SK-N-SH (cell line): ENCODE measurements around the gene GRID2IP. TPM values are rescaled to one million over a fixed set of nuclear protein-coding genes. Genes with fewer than 3 reads are reported as not detected.
A peak's percentile ranks its signal among the peaks of the same experiment; 100 is the strongest.

Experiments
- CTCF ChIA-PET: fragments of 300-600, 350-600 bp; formaldehyde crosslinking; extraction: SDS; loops from one replicate; lab custom pipeline; 2021; lab: Yijun Ruan, JAX
- POLR2A ChIA-PET: fragments of 350-600 bp; sonication (Branson Sonifier 250); formaldehyde crosslinking; extraction: SDS; loops from one replicate; lab custom pipeline; 2020; ENCODE audit warnings: antibody characterized with exemption, inconsistent platforms; lab: Yijun Ruan, JAX
- DNase-seq: peaks from one replicate; pipeline ENCODE4 v3.0.0; 2012
- H2AFZ ChIP-seq: fragments of 200-600 bp; sonication (generic); 2 replicates; pipeline ENCODE4 v1.8.1; 2016; ENCODE audit warnings: antibody characterized with exemption, mild to moderate bottlenecking, low read depth
- H3F3A ChIP-seq: fragments of 200-600 bp; sonication (generic); replicated peaks from 2 replicates; pipeline ENCODE3; 2016; ENCODE audit warnings: antibody characterized with exemption, mild to moderate bottlenecking; ENCODE audit not compliant: insufficient read depth
- H3K27ac ChIP-seq, 2 experiments: fragments of 200-500 bp in 1 of 2; fragments of 200-600 bp in 1 of 2; sonication (Bioruptor generic) in 1 of 2; sonication (generic), shearing (Covaris generic) in 1 of 2; 2 replicates each; pipeline versions ENCODE4 v1.5.1 to v1.6.1; 2014 to 2016; ENCODE audit warnings: low read depth in 2 of 2, inconsistent platforms in 1 of 2, low read length in 1 of 2, mild to moderate bottlenecking in 1 of 2, mixed read lengths in 1 of 2
- H3K27me3 ChIP-seq: fragments of 200-600 bp; sonication (generic), shearing (Covaris generic); 2 replicates; pipeline ENCODE4 v1.6.1; 2016; ENCODE audit warnings: mixed run types; ENCODE audit not compliant: insufficient read depth
- H3K36me3 ChIP-seq, 2 experiments: fragments of 200-500 bp in 1 of 2; fragments of 200-600 bp in 1 of 2; sonication (Bioruptor generic) in 1 of 2; sonication (generic) in 1 of 2; replicated peaks in 1 of 2; 2 replicates each; pipeline versions ENCODE3 to v1.5.1; 2014 to 2016; ENCODE audit warnings: low read length in 1 of 2, mild to moderate bottlenecking in 1 of 2; ENCODE audit not compliant: insufficient read depth in 2 of 2, control insufficient read depth in 1 of 2
- H3K4me1 ChIP-seq, 2 experiments: fragments of 200-500 bp in 1 of 2; fragments of 200-600 bp in 1 of 2; sonication (Bioruptor generic) in 1 of 2; sonication (generic), shearing (Covaris generic) in 1 of 2; 2 replicates each; pipeline versions ENCODE4 v1.5.1 to v1.6.1; 2014 to 2016; ENCODE audit warnings: low read depth in 1 of 2, low read length in 1 of 2, mixed run types in 1 of 2; ENCODE audit not compliant: insufficient read depth in 2 of 2, control insufficient read depth in 1 of 2
- H3K4me2 ChIP-seq: fragments of 200-600 bp; sonication (generic), shearing (Covaris generic); 2 replicates; pipeline ENCODE4 v1.6.1; 2017; ENCODE audit warnings: mixed run types
- H3K4me3 ChIP-seq, 2 experiments: fragments of 200-500 bp in 1 of 2; fragments of 200-600 bp in 1 of 2; sonication (Bioruptor generic) in 1 of 2; sonication (generic), shearing (Covaris generic) in 1 of 2; 2 replicates each; pipeline versions ENCODE4 v1.5.1 to v1.8.1; 2014 to 2016; ENCODE audit warnings: low read depth in 2 of 2, inconsistent platforms in 1 of 2, low read length in 1 of 2, mild to moderate bottlenecking in 1 of 2, mixed read lengths in 1 of 2, moderate library complexity in 1 of 2
- H3K79me2 ChIP-seq: fragments of 200-600 bp; sonication (generic); 2 replicates; pipeline ENCODE4 v1.8.1; 2017; ENCODE audit warnings: mild to moderate bottlenecking; ENCODE audit not compliant: insufficient read depth
- H3K9ac ChIP-seq: fragments of 200-600 bp; sonication (generic); 2 replicates; pipeline ENCODE4 v1.6.1; 2017; ENCODE audit warnings: mixed run types
- H3K9me2 ChIP-seq: fragments of 200-600 bp; sonication (generic); 2 replicates; pipeline ENCODE4 v1.6.1; 2017; ENCODE audit warnings: mixed run types
- H3K9me3 ChIP-seq: fragments of 200-600 bp; sonication (generic); 2 replicates; pipeline ENCODE4 v1.6.1; 2017; ENCODE audit warnings: mixed run types, mild to moderate bottlenecking, moderate library complexity
- H4K20me1 ChIP-seq: fragments of 200-600 bp; sonication (generic); 2 replicates; pipeline ENCODE4 v1.6.1; 2017; ENCODE audit warnings: mild to moderate bottlenecking, mixed run types; ENCODE audit not compliant: insufficient read depth
- CHD2 ChIP-seq: fragments of 150-350 bp; IDR thresholded peaks from 2 replicates; pipeline ENCODE4 v1.6.1; 2018; ENCODE audit warnings: low read length; ENCODE audit not compliant: partially characterized antibody
- CTCF ChIP-seq: fragments of 200-600 bp; sonication (generic); IDR thresholded peaks from 2 replicates; pipeline ENCODE4 v1.6.1; 2017; ENCODE audit warnings: antibody characterized with exemption, mild to moderate bottlenecking, moderate library complexity
- ELF1 ChIP-seq: IDR thresholded peaks from 2 replicates; pipeline ENCODE4 v1.4.0; 2012
- EP300 ChIP-seq, 2 experiments: IDR thresholded peaks; 2 replicates each; pipeline versions ENCODE4 v1.4.0 to v1.6.1; 2012; ENCODE audit warnings: borderline replicate concordance in 1 of 2, low read depth in 1 of 2, low read length in 1 of 2
- FOSL2 ChIP-seq: IDR thresholded peaks from 2 replicates; pipeline ENCODE4 v1.4.0; 2012; ENCODE audit warnings: low read depth, mild to moderate bottlenecking, moderate library complexity, borderline replicate concordance
- FOXM1 ChIP-seq: IDR thresholded peaks from 2 replicates; pipeline ENCODE4 v1.4.0; 2012; ENCODE audit warnings: low read depth, mild to moderate bottlenecking
- GATA2 ChIP-seq: sonication (generic); formaldehyde crosslinking; IDR thresholded peaks from 2 replicates; pipeline ENCODE4 v1.5.0; 2020; ENCODE audit warnings: mild to moderate bottlenecking, missing genetic modification reagents
- IRF3 ChIP-seq: fragments of 150-350 bp; IDR thresholded peaks from 2 replicates; pipeline ENCODE4 v1.6.1; 2016; ENCODE audit warnings: mild to moderate bottlenecking, low read depth, low read length
- JUND ChIP-seq: IDR thresholded peaks from 2 replicates; pipeline ENCODE4 v1.4.0; 2012
- MAX ChIP-seq: IDR thresholded peaks from 2 replicates; pipeline ENCODE4 v1.4.0; 2012; ENCODE audit warnings: low read depth
- NFIC ChIP-seq: IDR thresholded peaks from 2 replicates; pipeline ENCODE4 v1.4.0; 2012; ENCODE audit warnings: borderline replicate concordance
- NRF1 ChIP-seq: IDR thresholded peaks from 2 replicates; pipeline ENCODE4 v1.6.1; 2012; ENCODE audit warnings: low read depth, mild to moderate bottlenecking, low read length
- PBX3 ChIP-seq: IDR thresholded peaks from 2 replicates; pipeline ENCODE4; 2012
- RAD21 ChIP-seq: IDR thresholded peaks from 2 replicates; pipeline ENCODE4 v1.6.1; 2012; ENCODE audit warnings: mild to moderate bottlenecking, low read length
- RFX5 ChIP-seq: IDR thresholded peaks from 2 replicates; pipeline ENCODE4 v1.6.1; 2012; ENCODE audit warnings: mild to moderate bottlenecking, improper control_type of control experiment, low read length
- RXRA ChIP-seq: IDR thresholded peaks from 2 replicates; pipeline ENCODE4 v1.4.0; 2012; ENCODE audit warnings: low read depth, mild to moderate bottlenecking, borderline replicate concordance
- SMC3 ChIP-seq: IDR thresholded peaks from 2 replicates; pipeline ENCODE4 v1.6.1; 2012; ENCODE audit warnings: low read depth, low read length, improper control_type of control experiment
- TCF12 ChIP-seq: IDR thresholded peaks from 2 replicates; pipeline ENCODE4 v1.4.0; 2012
- USF1 ChIP-seq: IDR thresholded peaks from 2 replicates; pipeline ENCODE4 v1.4.0; 2012; ENCODE audit warnings: low read depth, borderline replicate concordance
- YY1 ChIP-seq: IDR thresholded peaks from 2 replicates; pipeline ENCODE4 v1.4.0; 2012; ENCODE audit warnings: low read depth, mild to moderate bottlenecking
- WGBS: methylation state at CpG from one replicate; pipeline ENCODE4 v1.1.6; 2017; ENCODE audit warnings: low lambda C conversion rate; 5-methylcytosine and 5-hydroxymethylcytosine counted together
- polyA plus RNA-seq, 3 experiments: library from polyadenylated mRNA; depleted of rRNA; stranded (reverse); fragments of >200 nt; gene quantifications; 2 replicates each; pipeline ENCODE4 v1.2.3, GENCODE V29; 2012

GRID2IP gene
- polyA plus RNA-seq, 1 of the 3 experiments (the other 2 are of a cell fraction), result 0.03 TPM

- no peak for TF ChIP-seq NFIC
- no peak for TF ChIP-seq RXRA
- no peak for TF ChIP-seq FOSL2
- TF ChIP-seq EP300 (IDR thresholded peaks at IDR 0.05; ENCODE audit: borderline replicate concordance in 1 of 2, low read depth in 1 of 2, low read length in 1 of 2), result no peak
- no peak for TF ChIP-seq USF1
- no peak for TF ChIP-seq ELF1
- no peak for TF ChIP-seq RAD21
- no peak for TF ChIP-seq PBX3
- no peak for TF ChIP-seq CHD2
- TF ChIP-seq YY1, result no peak
- no peak for TF ChIP-seq SMC3
- no peak for TF ChIP-seq RFX5
- TF ChIP-seq TCF12, result no peak
- TF ChIP-seq MAX, result no peak
- TF ChIP-seq NRF1, result no peak
- H3F3A ChIP-seq, result no peaks in the 10 kb centered on the region
- 79% methylated on average over 9 of the region's 9 CpGs for WGBS
- peak overlapping the region in 1 of 2 experiments; percentile 56; a peak in 1 of 4 replicates for H3K4me3 ChIP-seq
- peaks cover 0 to 10% of the 10 kb centered on the region in 2 experiments; a peak in 1 of 4 replicates for H3K4me1 ChIP-seq
- no peak overlapping the region for H2AFZ ChIP-seq
- H3K27ac ChIP-seq, result no peak overlapping the region; a peak in 1 of 4 replicates
- no peaks in the 10 kb centered on the region for H3K79me2 ChIP-seq
- DNase-seq, result peak; percentile 34
- no peaks in the 10 kb centered on the region for H3K36me3 ChIP-seq
- no peak overlapping the region for H3K4me2 ChIP-seq
- H3K9me3 ChIP-seq, result no peaks in the 10 kb centered on the region
- H3K9ac ChIP-seq, result no peak overlapping the region
- ChIA-PET CTCF (interaction anchor here (0.7 to 1.2 kb wide), 3 partner anchors 20 to 73 kb away, joined by 3 read pairs; no protein-coding TSS in a partner anchor), POLR2A (no interaction called here)
- H4K20me1 ChIP-seq, result no peaks in the 10 kb centered on the region
- H3K27me3 ChIP-seq, result peaks cover 8% of the 10 kb centered on the region; the same call in 1 of the 2 replicates
- H3K9me2 ChIP-seq, result no peaks in the 10 kb centered on the region
These were observed 46.3 kb downstream of the GRID2IP start for GRCh38 chr7:6504996-6505395.

- Histone ChIP-seq H3K4me2 (peak overlapping the region; percentile 91), H3K9me3 (no peaks in the 10 kb centered on the region), H3K36me3 (no peaks in the 10 kb centered on the region), H3K9ac (no peak overlapping the region), H3K27me3 (peaks cover 8% of the 10 kb centered on the region; the same call in 1 of the 2 replicates), H3K4me3 (peak overlapping the region in 1 of 2 experiments; percentile 56; a peak in 2 of 4 replicates), H4K20me1 (no peaks in the 10 kb centered on the region), H2AFZ (no peak overlapping the region; the same call in 1 of the 2 replicates), H3F3A (no peaks in the 10 kb centered on the region), H3K9me2 (no peaks in the 10 kb centered on the region), H3K4me1 (peaks cover 0 to 10% of the 10 kb centered on the region in 2 experiments; a peak in 1 of 4 replicates), H3K79me2 (no peaks in the 10 kb centered on the region), H3K27ac (no peak overlapping the region)
- ChIA-PET CTCF (interaction anchor here (1.0 kb wide), 1 partner anchor 56 kb away, joined by 4 read pairs; no protein-coding TSS in a partner anchor), POLR2A (no interaction called here)
- no peak for DNase-seq
- WGBS, result 56% methylated on average over 8 of the region's 13 CpGs
- TF ChIP-seq CHD2 (no peak), JUND (no peak), FOXM1 (no peak), GATA2 (CRISPR knock-in tag) (no peak), IRF3 (no peak), MAX (no peak), CTCF (no peak)
These were observed 48.4 kb downstream of the GRID2IP start for GRCh38 chr7:6502886-6503285.
